ENCODE measurements around the gene HEXIM2.

DNA sequence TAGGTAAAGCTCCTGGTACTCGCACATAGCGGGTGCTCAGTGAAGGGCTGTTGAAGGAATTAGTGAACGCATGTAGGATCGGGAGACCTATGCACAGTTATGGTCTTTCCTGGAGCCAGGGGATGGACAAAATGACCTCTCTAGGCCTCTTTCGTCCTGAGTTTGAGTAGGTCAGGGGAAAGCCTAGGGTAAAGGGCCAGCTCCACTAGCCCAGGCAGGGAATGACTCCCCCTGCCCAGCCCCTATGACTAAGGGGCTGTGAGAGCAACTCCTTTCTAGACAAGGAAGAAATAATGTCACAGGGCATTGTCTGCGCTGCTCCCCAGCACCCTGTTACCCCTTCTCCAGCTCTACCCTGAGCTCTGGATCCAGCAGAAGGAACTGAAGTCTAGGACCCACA lies 35.4 kb downstream of the HEXIM2 start:
- TF ChIP-seq POLR2A (IDR thresholded peaks at IDR 0.05; ENCODE audit: low read depth, low read length) = no peak
- TF ChIP-seq, protein P1, sequence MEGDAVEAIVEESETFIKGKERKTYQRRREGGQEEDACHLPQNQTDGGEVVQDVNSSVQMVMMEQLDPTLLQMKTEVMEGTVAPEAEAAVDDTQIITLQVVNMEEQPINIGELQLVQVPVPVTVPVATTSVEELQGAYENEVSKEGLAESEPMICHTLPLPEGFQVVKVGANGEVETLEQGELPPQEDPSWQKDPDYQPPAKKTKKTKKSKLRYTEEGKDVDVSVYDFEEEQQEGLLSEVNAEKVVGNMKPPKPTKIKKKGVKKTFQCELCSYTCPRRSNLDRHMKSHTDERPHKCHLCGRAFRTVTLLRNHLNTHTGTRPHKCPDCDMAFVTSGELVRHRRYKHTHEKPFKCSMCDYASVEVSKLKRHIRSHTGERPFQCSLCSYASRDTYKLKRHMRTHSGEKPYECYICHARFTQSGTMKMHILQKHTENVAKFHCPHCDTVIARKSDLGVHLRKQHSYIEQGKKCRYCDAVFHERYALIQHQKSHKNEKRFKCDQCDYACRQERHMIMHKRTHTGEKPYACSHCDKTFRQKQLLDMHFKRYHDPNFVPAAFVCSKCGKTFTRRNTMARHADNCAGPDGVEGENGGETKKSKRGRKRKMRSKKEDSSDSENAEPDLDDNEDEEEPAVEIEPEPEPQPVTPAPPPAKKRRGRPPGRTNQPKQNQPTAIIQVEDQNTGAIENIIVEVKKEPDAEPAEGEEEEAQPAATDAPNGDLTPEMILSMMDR (conservative IDR thresholded peaks at IDR 0.05; ENCODE audit: low read depth, low read length) = no peak
- no peak for TF ChIP-seq RAD21 (IDR thresholded peaks at IDR 0.05; ENCODE audit: low read length)
- TF ChIP-seq RCOR1 (IDR thresholded peaks at IDR 0.05; ENCODE audit: insufficient replicate concordance, low read length) = no peak
- TF ChIP-seq CEBPB (IDR thresholded peaks at IDR 0.05; ENCODE audit: low read depth, low read length) = no peak
- no peak for TF ChIP-seq CHD1 (IDR thresholded peaks at IDR 0.05; ENCODE audit: low read depth, low read length)
- TF ChIP-seq, protein P2, sequence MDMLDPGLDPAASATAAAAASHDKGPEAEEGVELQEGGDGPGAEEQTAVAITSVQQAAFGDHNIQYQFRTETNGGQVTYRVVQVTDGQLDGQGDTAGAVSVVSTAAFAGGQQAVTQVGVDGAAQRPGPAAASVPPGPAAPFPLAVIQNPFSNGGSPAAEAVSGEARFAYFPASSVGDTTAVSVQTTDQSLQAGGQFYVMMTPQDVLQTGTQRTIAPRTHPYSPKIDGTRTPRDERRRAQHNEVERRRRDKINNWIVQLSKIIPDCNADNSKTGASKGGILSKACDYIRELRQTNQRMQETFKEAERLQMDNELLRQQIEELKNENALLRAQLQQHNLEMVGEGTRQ (IDR thresholded peaks at IDR 0.05; ENCODE audit: low read depth, low read length) = no peak

Measured in IMR-90 (cell line).